ENCODE data around the gene CHST14.
A peak's percentile ranks its signal among the peaks of the same experiment; 100 is the strongest.
"Not testable (repeated sequence)": the region's sequence is repeated elsewhere in the genome, so short reads cannot be mapped to it uniquely, and the experiment has no call there.

Gene CHST14

GRCh38 chr15:40453941-40454340 lies 16.8 kb upstream of the CHST14 start:
- not testable (repeated sequence) for H3K36me3 ChIP-seq (ENCODE audit: control insufficient read depth in 1 of 2, insufficient read depth in 2 of 2, low read length in 2 of 2); H3K23ac ChIP-seq (ENCODE audit: low read length); H3K27me3 ChIP-seq (ENCODE audit: insufficient read depth, low read length); H3K9ac ChIP-seq (ENCODE audit: low read length); H3K4me3 ChIP-seq (ENCODE audit: low read depth, low read length); H4K12ac ChIP-seq (ENCODE audit: low read depth, low read length); DNase-seq; H3K79me1 ChIP-seq (ENCODE audit: low read length); H3K4ac ChIP-seq (ENCODE audit: low read depth, low read length); H3K18ac ChIP-seq (ENCODE audit: low read length); H3K14ac ChIP-seq (ENCODE audit: low read length); H2AK5ac ChIP-seq (ENCODE audit: low read length); H2AFZ ChIP-seq (ENCODE audit: insufficient read depth, low read length, poor library complexity); H2BK12ac ChIP-seq (ENCODE audit: low read length); H3K4me2 ChIP-seq (ENCODE audit: low read length); H3K79me2 ChIP-seq (ENCODE audit: control insufficient read depth, insufficient read depth, low read length, poor library complexity); H2BK5ac ChIP-seq (ENCODE audit: low read depth, low read length, poor library complexity); H3K9me3 ChIP-seq (ENCODE audit: insufficient read depth, low read depth, low read length); H4K8ac ChIP-seq (ENCODE audit: low read depth, low read length); H4K91ac ChIP-seq (ENCODE audit: low read depth, low read length); H2BK120ac ChIP-seq (ENCODE audit: insufficient read depth, low read length, poor library complexity); H3K27ac ChIP-seq (ENCODE audit: low read depth, low read length)
- H3K4me1 ChIP-seq (ENCODE audit: control insufficient read depth in 1 of 2, insufficient read depth in 2 of 2, low read length in 2 of 2), result peaks cover 25 to 26% of the 10 kb centered on the region in 2 experiments
- WGBS (ENCODE audit: extremely low coverage, insufficient coverage, insufficient read length), result no CpG with 5 or more reads among the region's 3 CpGs

GRCh38 chr15:40454904-40455391 lies 15.8 kb upstream of the CHST14 start:
- Histone ChIP-seq H3K27me3 (ENCODE audit: insufficient read depth, low read length) (no peaks in the 10 kb centered on the region), H3K79me2 (ENCODE audit: control insufficient read depth, insufficient read depth, low read length, poor library complexity) (peaks cover 5% of the 10 kb centered on the region), H3K14ac (ENCODE audit: low read length) (no peak overlapping the region), H3K4me2 (ENCODE audit: low read length) (peak overlapping the region; percentile 8), H3K9me3 (ENCODE audit: insufficient read depth, low read depth, low read length) (no peaks in the 10 kb centered on the region), H4K8ac (ENCODE audit: low read depth, low read length) (no peak overlapping the region), H3K18ac (ENCODE audit: low read length) (no peak overlapping the region), H2BK120ac (ENCODE audit: insufficient read depth, low read length, poor library complexity) (no peak overlapping the region), H3K36me3 (ENCODE audit: control insufficient read depth in 1 of 2, insufficient read depth in 2 of 2, low read length in 2 of 2) (peaks cover 14 to 15% of the 10 kb centered on the region in 2 experiments), H3K4me3 (ENCODE audit: low read depth, low read length) (no peak overlapping the region), H3K4ac (ENCODE audit: low read depth, low read length) (no peak overlapping the region), H2AFZ (ENCODE audit: insufficient read depth, low read length, poor library complexity) (no peak overlapping the region), H2AK5ac (ENCODE audit: low read length) (no peak overlapping the region), H4K91ac (ENCODE audit: low read depth, low read length) (no peak overlapping the region), H4K12ac (ENCODE audit: low read depth, low read length) (no peak overlapping the region), H2BK5ac (ENCODE audit: low read depth, low read length, poor library complexity) (no peak overlapping the region), H3K9ac (ENCODE audit: low read length) (no peak overlapping the region), H3K23ac (ENCODE audit: low read length) (no peak overlapping the region), H3K4me1 (ENCODE audit: control insufficient read depth in 1 of 2, insufficient read depth in 2 of 2, low read length in 2 of 2) (peaks cover 25 to 30% of the 10 kb centered on the region in 2 experiments), H3K79me1 (ENCODE audit: low read length) (no peaks in the 10 kb centered on the region), H3K27ac (ENCODE audit: low read depth, low read length) (no peak overlapping the region), H2BK12ac (ENCODE audit: low read length) (no peak overlapping the region)
- WGBS (ENCODE audit: extremely low coverage, insufficient coverage, insufficient read length), result no CpG with 5 or more reads among the region's 9 CpGs
- no peak for DNase-seq

- Histone ChIP-seq H3K4ac (ENCODE audit: low read depth, low read length) (no peak overlapping the region), H2BK5ac (ENCODE audit: low read depth, low read length, poor library complexity) (no peak overlapping the region), H3K79me1 (ENCODE audit: low read length) (no peaks in the 10 kb centered on the region), H3K4me3 (ENCODE audit: low read depth, low read length) (no peak overlapping the region), H2BK120ac (ENCODE audit: insufficient read depth, low read length, poor library complexity) (no peak overlapping the region), H4K12ac (ENCODE audit: low read depth, low read length) (no peak overlapping the region), H3K27me3 (ENCODE audit: insufficient read depth, low read length) (no peaks in the 10 kb centered on the region), H4K91ac (ENCODE audit: low read depth, low read length) (no peak overlapping the region), H2BK12ac (ENCODE audit: low read length) (no peak overlapping the region), H3K4me2 (ENCODE audit: low read length) (no peak overlapping the region), H3K27ac (ENCODE audit: low read depth, low read length) (no peak overlapping the region), H2AFZ (ENCODE audit: insufficient read depth, low read length, poor library complexity) (no peak overlapping the region), H4K8ac (ENCODE audit: low read depth, low read length) (no peak overlapping the region), H3K23ac (ENCODE audit: low read length) (no peak overlapping the region), H2AK5ac (ENCODE audit: low read length) (no peak overlapping the region), H3K4me1 (ENCODE audit: control insufficient read depth in 1 of 2, insufficient read depth in 2 of 2, low read length in 2 of 2) (peaks cover 27 to 39% of the 10 kb centered on the region in 2 experiments), H3K79me2 (ENCODE audit: control insufficient read depth, insufficient read depth, low read length, poor library complexity) (peaks cover 5% of the 10 kb centered on the region), H3K14ac (ENCODE audit: low read length) (no peak overlapping the region), H3K9ac (ENCODE audit: low read length) (no peak overlapping the region), H3K36me3 (ENCODE audit: control insufficient read depth in 1 of 2, insufficient read depth in 2 of 2, low read length in 2 of 2) (peaks cover 14 to 15% of the 10 kb centered on the region in 2 experiments), H3K18ac (ENCODE audit: low read length) (no peak overlapping the region), H3K9me3 (ENCODE audit: insufficient read depth, low read depth, low read length) (no peaks in the 10 kb centered on the region)
- WGBS (ENCODE audit: extremely low coverage, insufficient coverage, insufficient read length), result no CpG with 5 or more reads among the region's 7 CpGs
- peak; percentile 78 to 79 for DNase-seq
Measured at GRCh38 chr15:40456299-40456712, 14.5 kb upstream of the CHST14 start.

GRCh38 chr15:40456738-40457137 lies 14.0 kb upstream of the CHST14 start:
- Histone ChIP-seq H4K8ac (ENCODE audit: low read depth, low read length) (no peak overlapping the region), H3K9ac (ENCODE audit: low read length) (no peak overlapping the region), H3K4ac (ENCODE audit: low read depth, low read length) (peak overlapping the region; percentile 19), H2BK120ac (ENCODE audit: insufficient read depth, low read length, poor library complexity) (no peak overlapping the region), H2AFZ (ENCODE audit: insufficient read depth, low read length, poor library complexity) (no peak overlapping the region), H3K4me2 (ENCODE audit: low read length) (no peak overlapping the region), H3K23ac (ENCODE audit: low read length) (no peak overlapping the region), H2AK5ac (ENCODE audit: low read length) (no peak overlapping the region), H3K14ac (ENCODE audit: low read length) (no peak overlapping the region), H3K79me1 (ENCODE audit: low read length) (no peaks in the 10 kb centered on the region), H4K12ac (ENCODE audit: low read depth, low read length) (no peak overlapping the region), H3K4me3 (ENCODE audit: low read depth, low read length) (no peak overlapping the region), H3K79me2 (ENCODE audit: control insufficient read depth, insufficient read depth, low read length, poor library complexity) (peaks cover 4% of the 10 kb centered on the region), H3K36me3 (ENCODE audit: control insufficient read depth in 1 of 2, insufficient read depth in 2 of 2, low read length in 2 of 2) (peaks cover 14 to 15% of the 10 kb centered on the region in 2 experiments), H3K4me1 (ENCODE audit: control insufficient read depth in 1 of 2, insufficient read depth in 2 of 2, low read length in 2 of 2) (peaks cover 27 to 39% of the 10 kb centered on the region in 2 experiments), H3K9me3 (ENCODE audit: insufficient read depth, low read depth, low read length) (no peaks in the 10 kb centered on the region), H2BK12ac (ENCODE audit: low read length) (no peak overlapping the region), H3K18ac (ENCODE audit: low read length) (no peak overlapping the region), H3K27ac (ENCODE audit: low read depth, low read length) (no peak overlapping the region), H2BK5ac (ENCODE audit: low read depth, low read length, poor library complexity) (no peak overlapping the region), H4K91ac (ENCODE audit: low read depth, low read length) (no peak overlapping the region), H3K27me3 (ENCODE audit: insufficient read depth, low read length) (no peaks in the 10 kb centered on the region)
- no CpG with 5 or more reads among the region's 4 CpGs for WGBS (ENCODE audit: extremely low coverage, insufficient coverage, insufficient read length)
- no peak for DNase-seq

All from trophoblast cell (in vitro differentiated cells and primary cell).